Fibroblast of lung (primary cell): ENCODE results near the gene EPS8. TPM values are rescaled to one million over a fixed set of nuclear protein-coding genes. Genes with fewer than 3 reads are reported as not detected.
A peak's percentile ranks its signal among the peaks of the same experiment; 100 is the strongest.

ENCODE experiments used
- DNase-seq, 2 donors: peaks; one replicate each; pipeline versions ENCODE4 v3.0.0 to v3.0.0-alpha.2; 2010; ENCODE audit warnings: low read depth in 2 of 2
- H2AFZ ChIP-seq: 2 replicates; pipeline ENCODE4 v1.5.1; 2012; ENCODE audit warnings: low read length, control low read depth, inconsistent platforms
- H3K27ac ChIP-seq: 2 replicates; pipeline ENCODE4 v1.5.1; 2011; ENCODE audit warnings: low read length, control low read depth; ENCODE audit not compliant: insufficient read depth
- H3K27me3 ChIP-seq: 2 replicates; pipeline ENCODE4 v1.5.1; 2011; ENCODE audit warnings: mild to moderate bottlenecking, low read length; ENCODE audit not compliant: control insufficient read depth, insufficient read depth
- H3K36me3 ChIP-seq: 2 replicates; pipeline ENCODE4 v1.5.1; 2011; ENCODE audit warnings: low read length; ENCODE audit not compliant: control insufficient read depth, insufficient read depth
- H3K4me1 ChIP-seq: 2 replicates; pipeline ENCODE4 v1.5.1; 2011; ENCODE audit warnings: low read length; ENCODE audit not compliant: control insufficient read depth, insufficient read depth; ENCODE audit errors: extremely low read depth
- H3K4me2 ChIP-seq: 2 replicates; pipeline ENCODE4 v1.5.1; 2011; ENCODE audit warnings: low read length, control low read depth; ENCODE audit not compliant: insufficient read depth; ENCODE audit errors: extremely low read depth
- H3K4me3 ChIP-seq, 4 experiments: fragments of 200-600 bp in 1 of 4; sonication (generic) in 1 of 4; replicated peaks in 1 of 4; 2 replicates each; pipeline ENCODE4 v1.5.1; 2011 to 2016; ENCODE audit warnings: low read length in 4 of 4, low read depth in 3 of 4, mild to moderate bottlenecking in 3 of 4, control low read depth in 2 of 4, inconsistent platforms in 1 of 4, mixed read lengths in 1 of 4; ENCODE audit not compliant: insufficient read depth in 1 of 4; ENCODE audit errors: control extremely low read depth in 1 of 4
- H3K79me2 ChIP-seq: 2 replicates; pipeline ENCODE4 v1.5.1; 2012; ENCODE audit warnings: mild to moderate bottlenecking, low read length, inconsistent platforms; ENCODE audit not compliant: control insufficient read depth, insufficient read depth
- H3K9ac ChIP-seq: 2 replicates; pipeline ENCODE4 v1.5.1; 2011; ENCODE audit warnings: mild to moderate bottlenecking, low read length, control low read depth; ENCODE audit not compliant: insufficient read depth
- H3K9me3 ChIP-seq: 2 replicates; pipeline ENCODE4 v1.5.1; 2012; ENCODE audit warnings: low read depth, low read length; ENCODE audit not compliant: control insufficient read depth, insufficient read depth
- H4K20me1 ChIP-seq: 2 replicates; pipeline ENCODE4 v1.5.1; 2011; ENCODE audit warnings: low read length; ENCODE audit not compliant: control insufficient read depth, insufficient read depth; ENCODE audit errors: extremely low read depth
- EZH2 ChIP-seq: IDR thresholded peaks from 2 replicates; pipeline ENCODE4 v1.5.1; 2012; ENCODE audit warnings: low read length, control low read depth, mild to moderate bottlenecking; ENCODE audit errors: missing control alignments
- polyA plus RNA-seq, 2 donors: library from polyadenylated mRNA; depleted of rRNA in 1 of 2; stranded (reverse) in 1 of 2; unstranded in 1 of 2; fragments of >200 nt; gene quantifications; 2 replicates each; pipeline ENCODE4 v1.2.1, GENCODE V29; 2011 to 2012; ENCODE audit warnings: missing spikeins in 1 of 2
- total RNA-seq: library from RNA; depleted of rRNA; stranded (reverse); fragments of >200 nt; gene quantifications from 2 replicates; pipeline ENCODE4 v1.2.1, GENCODE V29; 2014
- TF ChIP-seq, protein P1 (sequence below), 2 donors: IDR thresholded peaks in 1 of 2; conservative IDR thresholded peaks in 1 of 2; 1 replicate in 1 of 2; 2 replicates in 1 of 2; pipeline ENCODE4 v1.5.1; 2011 to 2012; ENCODE audit warnings: low read length in 2 of 2, control low read depth in 1 of 2, inconsistent platforms in 1 of 2, low read depth in 1 of 2, mild to moderate bottlenecking in 1 of 2

EPS8 gene
- total and polyA plus RNA-seq, 2 donors (not counting 1 experiment from before 2014, with no cell fraction given), result 96.3 to 108 TPM

DNA sequence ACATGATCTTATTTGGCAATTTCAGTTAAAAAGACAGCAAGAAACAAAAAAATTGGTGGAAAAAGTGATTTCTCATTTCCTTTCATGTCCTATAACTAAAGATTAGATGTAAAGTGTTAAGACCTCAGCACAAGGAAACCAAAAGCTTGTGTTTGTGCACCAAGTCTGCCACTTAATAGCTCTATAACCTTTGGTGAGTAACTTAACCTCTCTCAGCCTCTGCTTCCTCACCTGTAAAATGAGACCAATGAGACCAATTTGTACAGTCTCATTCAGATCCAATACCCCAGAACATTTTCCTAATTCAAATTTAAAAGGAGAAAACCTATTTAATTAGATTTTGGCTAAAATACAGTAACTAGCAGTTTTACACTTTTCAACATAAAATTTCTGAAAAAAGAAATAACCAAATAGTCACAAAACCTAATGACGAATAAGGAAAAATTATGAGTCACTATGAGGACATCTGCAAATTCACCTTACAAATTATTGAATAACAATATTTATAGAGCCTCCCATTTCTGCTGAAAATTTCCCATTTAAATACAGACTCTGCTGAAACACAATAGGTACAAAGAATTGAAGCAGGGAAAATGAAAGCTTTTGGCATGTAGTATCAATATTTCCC, 71.1 kb downstream of the EPS8 start:
- Histone ChIP-seq H3K79me2 (peaks cover 71% of the 10 kb centered on the region), H2AFZ (no peak overlapping the region), H3K27me3 (no peaks in the 10 kb centered on the region), H3K4me3 (no peak overlapping the region), H3K4me2 (peak overlapping the region; percentile 27), H3K4me1 (peaks cover 18% of the 10 kb centered on the region), H3K27ac (no peak overlapping the region), H3K36me3 (no peaks in the 10 kb centered on the region), H3K9me3 (no peaks in the 10 kb centered on the region), H3K9ac (no peak overlapping the region), H4K20me1 (no peaks in the 10 kb centered on the region)
- TF ChIP-seq, protein P1, sequence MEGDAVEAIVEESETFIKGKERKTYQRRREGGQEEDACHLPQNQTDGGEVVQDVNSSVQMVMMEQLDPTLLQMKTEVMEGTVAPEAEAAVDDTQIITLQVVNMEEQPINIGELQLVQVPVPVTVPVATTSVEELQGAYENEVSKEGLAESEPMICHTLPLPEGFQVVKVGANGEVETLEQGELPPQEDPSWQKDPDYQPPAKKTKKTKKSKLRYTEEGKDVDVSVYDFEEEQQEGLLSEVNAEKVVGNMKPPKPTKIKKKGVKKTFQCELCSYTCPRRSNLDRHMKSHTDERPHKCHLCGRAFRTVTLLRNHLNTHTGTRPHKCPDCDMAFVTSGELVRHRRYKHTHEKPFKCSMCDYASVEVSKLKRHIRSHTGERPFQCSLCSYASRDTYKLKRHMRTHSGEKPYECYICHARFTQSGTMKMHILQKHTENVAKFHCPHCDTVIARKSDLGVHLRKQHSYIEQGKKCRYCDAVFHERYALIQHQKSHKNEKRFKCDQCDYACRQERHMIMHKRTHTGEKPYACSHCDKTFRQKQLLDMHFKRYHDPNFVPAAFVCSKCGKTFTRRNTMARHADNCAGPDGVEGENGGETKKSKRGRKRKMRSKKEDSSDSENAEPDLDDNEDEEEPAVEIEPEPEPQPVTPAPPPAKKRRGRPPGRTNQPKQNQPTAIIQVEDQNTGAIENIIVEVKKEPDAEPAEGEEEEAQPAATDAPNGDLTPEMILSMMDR (conservative IDR thresholded peaks at IDR 0.05 in 1 of 2, IDR thresholded peaks at IDR 0.05 in 1 of 2; ENCODE audit: low read depth in 1 of 2, low read length in 2 of 2), result no peak
- TF ChIP-seq EZH2, result no peak
- no peak for DNase-seq

DNA sequence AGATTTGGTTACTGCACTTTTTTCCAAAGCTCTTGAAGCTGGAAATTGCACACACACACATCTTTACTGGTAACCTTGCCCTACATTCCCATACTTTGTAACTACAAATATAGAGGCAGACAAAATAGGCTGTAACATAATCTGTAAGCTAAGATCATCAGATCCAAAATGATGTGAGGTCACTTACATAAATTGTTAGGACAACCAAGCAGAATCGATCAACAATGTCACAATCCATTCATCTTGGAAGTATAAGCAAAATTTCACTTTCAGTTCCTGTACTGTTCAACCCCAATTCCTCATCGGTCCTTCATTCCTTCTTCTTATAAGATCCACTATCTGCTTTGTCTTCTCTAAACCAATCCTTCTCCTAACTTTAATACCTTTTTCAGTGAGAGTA, 72.6 kb downstream of the EPS8 start:
- Histone ChIP-seq H2AFZ (no peak overlapping the region), H3K4me2 (peak overlapping the region; percentile 70), H3K4me3 (no peak overlapping the region), H3K27me3 (no peaks in the 10 kb centered on the region), H3K9ac (no peak overlapping the region), H3K79me2 (peaks cover 69% of the 10 kb centered on the region), H3K9me3 (no peaks in the 10 kb centered on the region), H3K4me1 (peaks cover 18% of the 10 kb centered on the region), H4K20me1 (no peaks in the 10 kb centered on the region), H3K27ac (no peak overlapping the region), H3K36me3 (no peaks in the 10 kb centered on the region)
- DNase-seq, result peak in 1 of 2 donors; percentile 39
- TF ChIP-seq, protein P1 (conservative IDR thresholded peaks at IDR 0.05 in 1 of 2, IDR thresholded peaks at IDR 0.05 in 1 of 2; ENCODE audit: low read depth in 1 of 2, low read length in 2 of 2), result no peak
- TF ChIP-seq EZH2, result no peak

DNA sequence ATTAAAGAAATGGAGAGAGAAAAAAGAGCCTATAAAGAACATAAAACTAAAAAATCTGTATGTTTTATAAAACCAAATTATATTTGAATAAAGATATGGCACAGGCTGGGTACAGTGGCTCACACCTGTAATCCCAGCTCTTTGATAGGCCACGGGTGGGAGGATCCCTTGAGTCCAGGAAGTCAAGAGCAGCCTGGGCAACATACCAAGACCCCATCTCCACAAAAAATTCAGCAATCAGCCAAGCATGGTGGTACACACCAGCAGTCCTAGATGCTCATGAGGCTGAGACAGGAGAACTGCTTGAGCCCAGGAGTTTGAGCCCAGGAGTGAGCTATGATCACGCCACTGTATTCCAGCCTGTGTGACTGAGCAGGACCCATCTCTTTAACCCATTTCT, 74.9 kb downstream of the EPS8 start:
- no peak overlapping the region for H3K27ac ChIP-seq
- no peak for DNase-seq
- H3K4me3 ChIP-seq, result no peak overlapping the region
- no peaks in the 10 kb centered on the region for H4K20me1 ChIP-seq
- no peak overlapping the region for H3K9ac ChIP-seq
- TF ChIP-seq, protein P1 (conservative IDR thresholded peaks at IDR 0.05 in 1 of 2, IDR thresholded peaks at IDR 0.05 in 1 of 2; ENCODE audit: low read depth in 1 of 2, low read length in 2 of 2), result no peak
- TF ChIP-seq EZH2, result no peak
- no peak overlapping the region for H2AFZ ChIP-seq
- H3K4me2 ChIP-seq, result no peak overlapping the region
- peaks cover 64% of the 10 kb centered on the region for H3K79me2 ChIP-seq
- H3K9me3 ChIP-seq, result no peaks in the 10 kb centered on the region
- H3K27me3 ChIP-seq, result no peaks in the 10 kb centered on the region
- peaks cover 7% of the 10 kb centered on the region for H3K4me1 ChIP-seq
- no peaks in the 10 kb centered on the region for H3K36me3 ChIP-seq
